ENCODE measurements around the gene SLC8A1. TPM values are rescaled to one million over a fixed set of nuclear protein-coding genes. Genes with fewer than 3 reads are reported as not detected.

SLC8A1 gene
- total RNA-seq, 6 donors from 2014 or later: 21.8 to 58.6 (median 25.3) TPM

- DNase-seq (no peak), ATAC-seq (ENCODE audit: low FRiP score in 2 of 2) (no peak)
- Histone ChIP-seq H3K27me3 (no peaks in the 10 kb centered on the region), H3K9me3 (no peaks in the 10 kb centered on the region), H3K27ac (no peak overlapping the region), H3K36me3 (no peaks in the 10 kb centered on the region), H3K4me1 (no peaks in the 10 kb centered on the region), H3K4me3 (no peak overlapping the region)
- TF ChIP-seq POLR2A (IDR thresholded peaks at IDR 0.05) (no peak), EP300 (IDR thresholded peaks at IDR 0.05) (no peak), CTCF (IDR thresholded peaks at IDR 0.05) (no peak), POLR2AphosphoS5 (IDR thresholded peaks at IDR 0.05) (no peak)
- 70 to 79% methylated on average over 4 of the region's 4 CpGs for WGBS, 2 donors
Observed at GRCh38 chr2:40303746-40304145, 148.1 kb downstream of the SLC8A1 start.

GRCh38 chr2:40302751-40303325, 149.1 kb downstream of the SLC8A1 start:
- Histone ChIP-seq H3K9me3 (no peaks in the 10 kb centered on the region), H3K36me3 (no peaks in the 10 kb centered on the region), H3K27me3 (no peaks in the 10 kb centered on the region), H3K4me3 (no peak overlapping the region), H3K4me1 (no peaks in the 10 kb centered on the region), H3K27ac (no peak overlapping the region)
- WGBS, 2 donors: 84 to 85% methylated on average over 2 of the region's 2 CpGs
- TF ChIP-seq CTCF (IDR thresholded peaks at IDR 0.05): no peak
- TF ChIP-seq POLR2AphosphoS5 (IDR thresholded peaks at IDR 0.05): no peak
- no peak for TF ChIP-seq EP300 (IDR thresholded peaks at IDR 0.05)
- TF ChIP-seq POLR2A (IDR thresholded peaks at IDR 0.05): no peak
- ATAC-seq (ENCODE audit: low FRiP score in 2 of 2) (no peak), DNase-seq (no peak)

- TF ChIP-seq EP300 (IDR thresholded peaks at IDR 0.05): no peak
- no peak for DNase-seq
- H3K27ac ChIP-seq: no peak overlapping the region
- H3K27me3 ChIP-seq: no peaks in the 10 kb centered on the region
- WGBS, 2 donors: 74 to 79% methylated on average over 6 of the region's 6 CpGs
- no peak overlapping the region for H3K4me3 ChIP-seq
- no peaks in the 10 kb centered on the region for H3K4me1 ChIP-seq
- no peaks in the 10 kb centered on the region for H3K9me3 ChIP-seq
- no peaks in the 10 kb centered on the region for H3K36me3 ChIP-seq
- no peak for ATAC-seq (ENCODE audit: low FRiP score in 2 of 2)
Observed at GRCh38 chr2:40300391-40300790, 151.5 kb downstream of the SLC8A1 start.

GRCh38 chr2:40299781-40300180, 152.1 kb downstream of the SLC8A1 start:
- TF ChIP-seq POLR2A (IDR thresholded peaks at IDR 0.05) (no peak), EP300 (IDR thresholded peaks at IDR 0.05) (no peak), CTCF (IDR thresholded peaks at IDR 0.05) (no peak), POLR2AphosphoS5 (IDR thresholded peaks at IDR 0.05) (no peak)

GRCh38 chr2:40299173-40299572, 152.7 kb downstream of the SLC8A1 start:
- DNase-seq: no peak
- TF ChIP-seq POLR2AphosphoS5 (IDR thresholded peaks at IDR 0.05) (no peak), CTCF (IDR thresholded peaks at IDR 0.05) (no peak), EP300 (IDR thresholded peaks at IDR 0.05) (no peak), POLR2A (IDR thresholded peaks at IDR 0.05) (no peak)
- 71 to 89% methylated on average over 1 of the region's 1 CpG for WGBS, 2 donors
- ATAC-seq (ENCODE audit: low FRiP score in 2 of 2): no peak
- H3K4me1 ChIP-seq: no peaks in the 10 kb centered on the region
- H3K9me3 ChIP-seq: no peaks in the 10 kb centered on the region
- H3K27me3 ChIP-seq: no peaks in the 10 kb centered on the region
- no peak overlapping the region for H3K4me3 ChIP-seq
- no peaks in the 10 kb centered on the region for H3K36me3 ChIP-seq
- H3K27ac ChIP-seq: no peak overlapping the region

More at GRCh38 chr2:40299781-40300180, 152.1 kb downstream of the SLC8A1 start:
- Histone ChIP-seq H3K4me3 (no peak overlapping the region), H3K27ac (no peak overlapping the region), H3K4me1 (no peaks in the 10 kb centered on the region), H3K36me3 (no peaks in the 10 kb centered on the region), H3K27me3 (no peaks in the 10 kb centered on the region), H3K9me3 (no peaks in the 10 kb centered on the region)
- DNase-seq (no peak), ATAC-seq (ENCODE audit: low FRiP score in 2 of 2) (no peak)
- 91 to 96% methylated on average over 2 of the region's 2 CpGs for WGBS, 2 donors

Measured in upper lobe of left lung (tissue), 6 donors.